ENCODE measurements around the gene SCG3.

SCG3 gene

DNA sequence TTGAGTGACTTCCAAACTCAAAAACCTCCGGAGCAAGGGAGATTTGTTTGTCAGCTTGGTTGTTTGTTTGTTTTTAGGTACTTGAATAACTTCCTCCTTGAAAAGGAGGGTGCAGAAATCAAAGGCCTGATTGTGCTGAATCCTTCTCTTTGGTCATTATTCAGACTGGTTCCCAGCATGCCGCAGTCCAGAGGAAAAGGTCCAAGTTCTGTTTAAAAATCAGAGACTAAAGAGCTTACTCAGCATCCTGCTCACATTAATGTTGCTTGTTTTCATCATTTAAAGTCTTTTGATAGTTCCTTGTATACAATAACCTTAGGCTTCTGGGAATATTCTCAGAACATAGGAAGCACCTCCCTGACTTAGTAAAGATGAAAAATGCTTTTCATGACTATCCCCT lies 982 bp upstream of the SCG3 start:
- no peak for DNase-seq

DNA sequence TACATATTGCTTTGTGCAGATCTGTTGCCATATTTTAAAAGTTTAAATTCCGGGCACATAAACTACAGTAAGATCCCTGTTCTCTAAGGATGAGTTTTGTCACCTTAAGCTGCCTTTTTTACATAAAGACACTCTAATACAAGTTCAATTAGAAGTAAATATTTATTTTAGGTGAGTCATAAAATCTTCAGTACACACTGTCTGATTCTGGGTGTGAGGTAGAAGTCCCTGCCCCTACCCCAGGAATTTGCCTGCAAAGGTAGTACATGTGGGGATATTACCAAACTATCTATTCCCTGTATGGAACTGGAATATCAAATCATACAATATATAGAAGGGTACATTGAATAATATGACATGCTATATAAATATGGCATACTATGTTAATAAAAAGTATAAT lies 6.3 kb downstream of the SCG3 start:
- no peak for DNase-seq

DNA sequence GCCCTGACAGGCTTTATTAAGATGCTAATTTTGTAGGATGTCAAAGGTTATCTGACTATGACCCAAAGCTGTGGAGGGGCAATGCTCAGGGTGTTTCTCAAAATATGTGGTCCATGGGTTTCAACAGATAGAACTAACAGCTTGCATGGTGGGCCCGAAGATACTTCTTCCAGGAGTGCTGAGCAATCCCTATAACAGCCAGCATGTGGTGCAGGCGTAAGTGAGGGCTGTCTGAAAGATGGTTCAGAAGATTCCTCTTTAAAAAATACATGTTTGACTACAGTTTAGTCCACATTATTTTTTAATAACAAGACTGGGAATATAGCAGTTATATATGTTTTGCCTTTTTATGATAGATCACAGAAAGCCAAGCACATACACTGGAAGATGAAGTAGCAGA lies 7.6 kb downstream of the SCG3 start:
- no peak for DNase-seq

DNA sequence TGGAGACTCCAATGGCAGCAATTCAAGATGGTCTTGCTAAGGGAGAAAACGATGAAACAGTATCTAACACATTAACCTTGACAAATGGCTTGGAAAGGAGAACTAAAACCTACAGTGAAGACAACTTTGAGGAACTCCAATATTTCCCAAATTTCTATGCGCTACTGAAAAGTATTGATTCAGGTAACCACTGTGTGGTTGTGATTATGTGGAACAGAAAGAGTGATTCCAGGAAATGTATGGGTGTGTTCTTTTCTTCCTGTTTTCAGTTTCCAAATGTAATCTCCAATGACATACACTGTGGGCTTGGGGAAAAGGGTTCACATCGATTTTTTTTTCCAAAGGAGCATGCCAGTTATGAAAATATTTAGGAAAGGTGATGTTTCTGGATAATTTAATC lies 10.9 kb downstream of the SCG3 start:
- no peak for DNase-seq

DNA sequence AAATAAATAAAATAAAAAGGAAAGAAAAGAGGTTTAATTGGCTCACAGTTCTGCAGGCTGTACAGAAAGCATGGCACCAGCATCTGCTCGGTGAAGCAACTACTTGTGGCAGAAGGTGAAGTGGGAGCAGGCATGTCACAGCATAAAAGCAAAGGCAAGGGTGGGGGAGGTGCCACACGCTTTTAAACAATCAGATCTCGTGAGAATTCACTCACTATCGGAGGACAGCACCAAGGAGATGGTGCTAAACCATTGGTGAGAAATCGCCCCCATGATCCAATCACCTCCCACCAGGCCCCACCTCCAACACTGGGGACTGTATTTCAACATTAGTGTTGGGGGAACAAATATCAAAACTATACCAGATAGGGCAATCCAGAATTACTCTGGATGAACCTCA lies 15.3 kb downstream of the SCG3 start:
- no peak for DNase-seq

DNA sequence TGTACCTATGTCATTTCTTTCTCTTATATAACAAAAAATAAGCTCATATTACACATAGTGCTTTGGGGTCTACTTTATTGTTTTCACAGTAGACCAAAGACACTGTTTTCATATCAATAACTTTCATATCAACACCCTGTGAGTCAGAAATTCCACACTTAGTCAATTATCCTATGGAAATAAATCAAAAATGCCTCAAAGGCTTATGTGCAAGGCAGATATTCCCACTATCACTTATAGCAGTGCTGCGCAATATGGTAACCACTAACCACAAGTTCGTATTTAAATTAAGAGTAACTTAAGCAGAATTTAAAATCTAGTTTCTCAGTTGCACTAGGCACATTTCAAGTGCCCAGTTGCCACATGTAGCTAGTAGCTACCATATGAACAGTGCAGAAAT lies 15.9 kb downstream of the SCG3 start:
- DNase-seq, result no peak

DNA sequence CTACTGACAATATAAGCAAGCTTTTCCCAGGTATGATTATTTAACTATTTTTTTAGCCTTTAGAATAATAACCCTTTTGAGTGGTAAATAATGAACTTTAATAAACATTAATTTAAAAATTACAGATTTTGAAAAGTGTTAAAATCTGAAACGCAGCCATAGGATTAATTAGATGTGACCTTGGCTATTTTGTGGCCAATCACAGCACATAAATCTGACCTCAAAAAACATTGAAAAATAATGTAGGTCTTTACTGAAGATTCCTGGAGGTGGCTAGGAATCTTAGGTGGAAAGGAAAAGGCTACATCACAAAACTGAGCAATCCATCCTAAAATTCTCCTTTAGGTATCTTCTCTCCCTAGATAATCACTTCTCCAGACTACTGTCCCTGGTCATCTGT lies 18.1 kb downstream of the SCG3 start:
- no peak for DNase-seq

DNA sequence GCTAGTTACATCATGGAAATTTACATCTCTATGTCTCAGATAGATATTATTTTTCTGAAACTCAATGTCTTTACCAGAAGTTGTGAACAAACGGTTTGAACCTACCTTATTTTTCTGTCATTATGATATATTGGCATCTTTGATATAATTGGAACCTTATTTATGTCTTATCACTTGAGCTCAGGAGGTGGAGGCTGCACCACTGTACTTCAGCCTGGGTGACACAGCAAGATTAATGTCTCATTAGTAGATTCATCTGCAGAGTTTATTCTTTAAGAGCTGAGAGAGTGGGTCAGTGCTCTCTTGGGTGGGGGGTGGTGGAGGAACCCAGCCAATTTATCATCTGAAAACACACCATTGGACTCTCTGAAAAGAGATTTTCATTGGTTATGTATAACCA lies 21.4 kb downstream of the SCG3 start:
- DNase-seq, result no peak

DNA sequence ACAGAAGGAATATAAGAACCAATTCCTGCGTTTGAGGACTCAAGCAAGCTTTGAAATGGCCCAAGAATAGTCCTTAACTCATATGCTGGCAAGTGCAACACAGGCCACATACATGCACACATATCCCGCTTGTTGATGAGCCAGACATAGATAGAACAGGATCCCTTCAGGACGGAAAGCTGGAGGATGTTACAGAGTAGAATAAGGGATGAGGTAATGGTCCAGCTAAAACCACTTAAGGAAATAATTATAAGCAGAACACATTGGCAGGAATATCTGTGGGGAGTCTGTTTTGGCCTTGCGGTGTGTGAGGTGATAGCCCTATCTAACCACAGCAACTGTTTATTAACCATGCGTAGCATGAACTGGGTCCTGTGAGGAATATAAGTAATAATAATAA lies 25.0 kb downstream of the SCG3 start:
- no peak for DNase-seq

DNA sequence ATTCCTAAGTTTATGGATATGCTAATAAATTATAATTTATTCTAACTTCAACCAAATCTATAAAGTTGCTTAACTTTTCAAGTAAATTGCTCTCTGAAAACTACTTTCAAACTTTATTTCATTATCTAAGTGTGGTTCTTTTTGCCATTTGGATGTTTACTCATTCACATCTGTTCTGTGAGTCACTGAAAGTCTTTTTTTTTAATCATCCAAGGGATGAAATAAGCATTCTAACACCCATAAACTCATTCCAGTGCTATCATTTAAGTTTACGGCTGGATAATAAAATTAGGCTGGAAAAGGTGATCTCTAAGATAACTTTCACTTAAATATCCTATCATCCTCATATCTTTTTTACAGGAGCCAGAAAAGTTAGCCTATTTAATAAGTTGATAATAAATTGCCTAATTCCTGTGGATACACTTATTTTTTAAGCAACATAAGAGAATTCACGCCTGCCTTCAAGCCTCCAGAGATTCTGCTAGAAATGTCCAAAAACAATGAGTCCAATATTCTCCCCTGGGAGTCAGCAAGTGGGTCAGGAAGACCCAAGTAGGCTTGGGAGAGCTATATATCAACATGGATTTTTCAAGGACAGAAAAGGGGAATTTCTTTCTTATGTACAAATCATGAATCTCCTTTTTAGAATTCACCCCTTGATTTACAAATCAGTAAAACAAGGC lies 25.8 kb downstream of the SCG3 start:
- no peak for DNase-seq

DNA sequence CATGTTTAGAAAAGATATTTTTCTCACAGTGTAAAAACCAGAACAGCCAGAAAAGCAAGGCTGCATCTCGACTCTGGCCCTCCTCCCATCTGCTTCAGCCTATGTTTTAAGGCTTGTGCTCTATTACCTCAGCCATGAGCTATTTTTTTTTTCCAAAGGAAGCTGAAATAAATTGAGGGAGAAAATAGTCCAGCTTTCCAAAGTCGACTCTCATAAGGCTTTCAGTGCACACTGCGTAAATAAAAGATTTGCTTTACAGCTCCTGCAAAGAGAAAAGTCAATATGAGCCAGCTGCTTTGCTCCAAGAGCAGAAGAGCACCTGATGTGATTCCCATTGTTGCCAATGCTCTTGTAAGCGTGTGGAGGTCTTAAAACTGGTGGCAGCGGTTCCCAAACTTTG lies 26.7 kb downstream of the SCG3 start:
- no peak for DNase-seq

DNA sequence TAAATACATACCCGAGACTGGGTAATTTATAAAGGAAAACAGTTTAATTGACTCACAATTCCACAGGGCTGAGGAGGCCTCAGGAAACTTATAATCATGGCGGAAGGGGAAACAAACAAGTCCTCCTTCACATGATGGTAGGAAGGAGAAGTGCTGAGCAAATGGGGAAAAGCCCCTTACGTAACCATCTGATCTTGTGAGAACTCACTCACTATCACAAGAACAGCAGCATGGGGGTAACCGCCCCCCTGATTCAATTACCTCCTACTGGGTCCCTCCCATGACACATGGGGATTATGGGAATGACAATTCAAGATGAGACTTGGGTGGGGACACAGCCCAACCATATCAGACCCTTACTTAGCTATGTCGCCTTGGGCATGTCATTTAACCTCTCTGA lies 27.7 kb downstream of the SCG3 start:
- no peak for DNase-seq

DNA sequence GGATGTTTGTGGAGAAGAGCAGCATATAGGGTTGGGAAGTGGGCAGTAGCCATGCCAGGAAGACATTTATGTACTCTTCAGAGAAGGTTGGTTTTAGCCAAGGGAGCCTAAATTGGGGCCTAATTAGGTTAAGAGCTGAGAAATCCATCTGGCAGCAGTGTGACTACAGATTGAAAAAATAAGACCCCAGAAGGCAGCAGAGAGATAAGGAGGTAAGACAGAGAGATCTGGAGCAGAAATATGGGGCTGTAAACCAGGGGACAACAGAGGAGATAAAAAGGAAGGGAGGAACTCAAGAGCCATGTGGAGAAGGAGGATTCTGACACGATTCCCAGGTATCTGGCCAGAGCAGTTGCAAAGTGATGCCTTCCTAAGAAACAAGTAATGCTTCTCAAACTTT lies 32.9 kb downstream of the SCG3 start:
- peak; percentile 77 for DNase-seq

DNA sequence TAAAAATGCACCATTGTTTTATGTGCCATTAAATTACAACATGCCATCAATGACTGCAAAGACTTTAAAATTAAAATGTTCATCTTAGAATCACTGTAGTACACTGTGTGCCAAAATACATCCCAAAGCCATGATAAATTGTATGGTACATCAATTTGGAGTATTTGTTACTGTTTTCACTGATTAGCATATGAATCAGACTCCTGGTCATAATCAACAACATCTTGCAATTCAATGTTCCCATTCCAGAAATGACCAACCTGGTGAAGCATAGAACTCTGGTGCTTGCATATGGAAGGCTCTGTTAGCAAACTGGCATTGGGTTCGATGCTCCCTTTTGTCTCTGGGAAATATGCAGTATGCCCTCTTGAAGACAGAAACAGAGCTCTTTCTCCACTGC lies 33.6 kb downstream of the SCG3 start:
- no peak for DNase-seq

DNA sequence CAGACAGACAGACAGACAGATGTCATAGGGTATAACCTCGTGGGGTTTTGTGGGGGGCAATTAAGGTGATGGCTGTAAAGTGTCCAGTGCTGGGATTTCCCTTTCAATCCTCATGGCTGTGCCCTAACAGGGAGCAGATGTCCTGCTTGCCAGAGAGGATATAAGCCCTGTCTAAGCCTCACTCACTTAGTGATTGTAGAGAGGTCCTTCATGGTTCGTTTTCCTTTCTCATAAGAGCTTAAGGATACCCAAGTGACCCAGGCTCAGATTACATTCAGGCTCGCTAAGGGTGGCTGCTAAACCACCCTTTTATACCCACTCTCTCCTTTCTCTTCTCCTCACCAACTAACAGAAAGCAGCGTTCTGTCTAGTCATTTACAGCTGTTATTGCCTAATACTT lies 36.9 kb downstream of the SCG3 start:
- DNase-seq, result peak; percentile 98

DNA sequence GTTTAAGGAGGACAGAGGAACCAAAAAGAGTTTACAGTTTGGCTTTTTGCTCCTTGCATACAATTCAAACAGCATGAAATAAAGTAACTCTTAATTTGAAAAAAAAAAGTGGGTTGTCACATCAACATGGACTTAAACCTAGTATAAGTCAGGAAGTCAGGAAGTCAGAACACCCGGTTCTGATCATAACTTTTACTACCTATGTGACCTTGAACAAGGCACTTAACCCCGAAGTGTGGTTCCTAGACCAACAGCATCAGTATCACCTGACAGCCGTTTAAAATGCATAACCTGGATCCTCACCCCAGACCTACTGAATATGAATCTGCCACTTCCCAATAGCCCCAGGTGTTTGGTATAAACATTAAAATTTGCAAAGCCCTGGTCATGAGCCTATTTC lies 37.4 kb downstream of the SCG3 start:
- DNase-seq, result no peak

DNA sequence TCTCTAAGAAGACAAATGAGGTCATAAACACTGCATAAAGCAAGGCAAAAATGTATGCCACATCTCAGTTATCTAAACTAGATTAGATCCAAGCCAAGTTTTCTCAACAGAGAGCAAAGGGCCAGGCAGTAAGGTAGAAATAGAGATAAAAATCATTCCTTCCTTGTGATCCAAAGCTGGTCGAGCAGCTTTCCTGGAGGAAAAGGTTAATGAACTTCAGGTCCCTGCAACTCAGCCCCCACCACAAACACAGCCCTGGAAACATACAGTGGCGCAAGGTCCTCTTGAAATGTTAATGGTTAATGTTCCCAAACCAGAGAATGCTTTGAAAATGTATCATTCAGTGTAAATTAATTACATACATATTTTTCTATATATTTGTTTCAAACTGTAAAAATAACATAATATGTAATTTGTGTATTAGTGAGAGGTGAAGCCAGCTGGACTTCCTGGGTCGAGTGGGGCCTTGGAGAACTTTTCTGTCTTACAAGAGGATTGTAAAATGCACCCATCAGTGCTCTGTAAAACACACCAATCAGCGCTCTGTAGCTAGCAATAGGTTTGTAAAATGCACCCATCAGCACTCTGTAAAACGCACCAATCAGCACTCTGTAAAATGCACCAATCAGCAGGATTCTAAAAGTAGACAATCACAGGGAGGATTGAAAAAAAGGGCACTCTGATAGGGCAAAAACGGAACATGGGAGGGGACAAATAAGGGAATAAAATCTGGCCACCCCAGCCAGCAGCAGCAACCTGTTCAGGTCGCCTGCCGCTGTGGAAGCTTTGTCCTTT lies 39.1 kb downstream of the SCG3 start:
- DNase-seq, result no peak

DNA sequence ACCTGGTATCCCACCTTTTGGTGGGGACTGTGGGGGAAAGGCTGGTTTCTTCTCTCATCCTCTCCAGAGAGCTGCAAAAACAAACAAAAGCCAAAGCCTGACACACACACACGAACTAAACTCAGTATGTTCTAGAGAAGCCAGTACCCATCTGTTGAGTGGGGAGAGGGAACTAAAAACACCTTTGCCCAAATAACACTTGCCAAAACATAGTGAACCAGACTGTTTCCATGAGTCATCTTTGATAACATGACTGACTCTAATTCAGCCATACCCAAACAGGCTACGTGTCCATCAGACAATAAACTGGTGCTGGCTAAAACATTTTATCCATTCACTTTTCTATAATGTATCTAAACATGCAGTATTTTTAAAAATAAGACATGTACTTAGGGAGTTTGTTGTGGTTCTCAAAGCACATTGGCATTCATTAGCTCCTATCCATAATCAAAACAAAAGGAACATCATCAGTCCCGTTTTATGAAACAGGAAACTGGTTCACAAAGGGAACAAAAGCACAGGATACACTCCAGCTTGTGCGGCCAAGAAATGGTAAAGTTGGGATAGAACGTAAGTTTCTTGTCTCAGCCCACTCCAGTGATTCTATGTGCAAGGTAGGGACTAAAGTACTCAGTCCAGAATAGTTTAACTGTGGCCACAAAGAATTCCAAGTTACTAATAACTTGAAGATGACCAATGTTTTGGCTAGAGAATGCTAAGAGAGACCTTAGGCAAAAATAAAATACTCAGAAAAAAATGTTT lies 40.1 kb downstream of the SCG3 start:
- DNase-seq, result no peak

DNA sequence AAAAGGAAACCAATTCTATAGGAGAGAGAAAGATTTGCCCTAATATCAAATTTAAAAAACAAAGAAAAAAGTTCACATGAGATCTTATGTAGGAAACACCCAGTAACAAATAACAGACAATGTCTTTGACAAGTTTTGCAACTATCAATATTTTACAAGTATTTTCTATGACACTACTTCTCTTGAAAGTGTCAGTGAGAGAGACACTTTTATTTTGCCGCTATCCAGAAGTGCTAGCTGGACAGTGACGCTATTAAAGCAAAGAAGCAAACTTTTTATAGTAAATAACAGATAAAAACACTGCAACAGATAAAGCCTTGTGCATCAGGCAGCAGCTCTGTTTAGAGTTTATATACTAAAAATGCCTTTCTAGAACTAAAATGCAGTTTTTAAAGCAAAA lies 42.9 kb downstream of the SCG3 start:
- no peak for DNase-seq

DNA sequence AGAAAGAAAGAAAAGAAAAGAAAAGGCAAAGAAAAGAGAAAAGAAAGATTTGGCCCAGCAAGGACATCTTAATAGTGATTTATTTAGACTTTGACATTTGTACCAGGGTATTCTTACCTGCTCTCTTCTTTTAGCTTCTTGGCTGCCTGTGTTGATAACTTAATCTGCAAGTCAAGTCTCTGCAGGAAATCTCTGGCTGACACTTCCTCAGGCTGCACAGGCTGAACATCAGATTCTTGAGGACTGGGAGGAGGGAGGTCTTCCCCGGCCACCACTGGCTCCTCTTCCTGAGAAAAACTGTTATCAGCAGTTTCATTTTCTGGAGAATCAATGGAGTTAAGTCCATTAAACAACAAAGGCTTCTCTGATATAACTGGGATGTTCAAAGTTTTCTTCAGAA lies 43.4 kb downstream of the SCG3 start:
- no peak for DNase-seq

DNA sequence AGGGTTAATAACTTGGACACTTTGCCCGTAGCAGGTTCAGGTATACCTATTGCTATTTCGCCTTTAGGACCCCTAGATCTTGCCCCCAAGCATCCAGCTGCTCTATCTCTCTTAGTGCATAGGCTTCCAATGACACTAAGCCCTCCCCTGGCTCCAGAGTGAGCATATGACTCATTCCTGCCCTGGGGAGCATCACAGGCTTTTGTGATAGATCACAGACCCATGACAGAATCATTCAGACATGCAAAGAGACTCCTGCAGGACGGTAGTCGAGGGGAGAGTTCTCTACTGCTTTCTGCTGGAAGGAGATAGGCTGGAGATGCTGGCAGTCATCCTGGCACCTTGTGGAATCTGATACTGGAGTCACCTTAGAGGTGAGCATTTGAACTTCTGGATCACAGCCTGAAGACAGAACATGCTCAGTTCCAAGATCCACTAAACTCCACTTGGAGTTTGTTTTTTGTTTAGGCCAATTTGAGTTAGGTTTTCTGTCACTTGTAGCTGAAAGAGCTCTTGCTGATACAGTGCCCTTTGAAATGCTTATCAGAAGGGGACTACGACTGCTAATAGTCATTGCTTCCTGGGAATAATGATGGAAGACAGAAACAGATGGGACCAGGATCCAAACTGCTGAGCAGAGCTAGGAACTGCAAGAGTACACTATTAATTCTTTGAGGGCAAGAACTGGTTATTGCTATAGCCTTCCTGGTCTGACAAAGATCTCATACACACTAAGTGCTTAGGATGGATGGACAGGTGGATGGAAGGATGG lies 45.2 kb downstream of the SCG3 start:
- DNase-seq, result peak; percentile 30

DNA sequence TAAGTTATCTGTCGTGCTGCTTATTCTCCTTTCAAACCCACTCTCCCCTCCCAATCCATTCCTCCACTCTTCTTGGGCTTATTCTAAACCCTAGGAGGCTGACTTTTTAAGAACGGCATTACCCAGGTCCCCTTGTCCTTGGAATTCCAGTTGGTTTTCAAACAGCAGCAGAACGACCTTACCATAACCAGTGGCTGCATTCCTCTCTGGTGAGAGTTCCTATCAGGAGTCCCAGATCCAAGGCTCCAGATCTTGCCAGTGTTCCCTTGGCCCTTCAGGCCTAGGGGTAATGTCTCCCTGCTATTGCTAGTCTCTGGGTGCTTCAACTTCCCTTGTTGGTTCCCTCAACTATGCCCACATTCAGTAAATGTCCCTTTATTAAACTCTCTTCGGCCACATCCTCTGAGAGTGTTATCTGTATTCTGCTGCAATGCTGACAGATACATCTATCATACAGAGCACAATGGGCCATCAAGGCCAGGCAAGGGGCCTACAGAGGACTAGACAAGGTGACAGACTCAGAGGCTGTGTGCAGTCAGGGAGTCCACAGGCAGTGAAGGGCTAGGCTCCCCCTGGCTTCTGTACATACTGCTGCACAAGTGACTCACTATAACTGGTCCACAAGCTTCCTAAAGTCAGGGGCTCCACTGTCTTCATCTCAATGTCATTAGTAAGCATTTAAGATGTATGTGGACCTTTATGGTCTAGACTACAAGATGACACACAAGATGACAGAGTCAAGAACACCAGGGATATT lies 46.0 kb downstream of the SCG3 start:
- no peak for DNase-seq

Measured in NCI-H82 (cell line).